LNCAP (cell line): ENCODE results near the gene TMEM107.

Experiments used
- CTCF ChIP-seq: fragments of 450-650 bp; IDR thresholded peaks from 2 replicates; pipeline ENCODE4 v1.5.1; 2017; ENCODE audit warnings: mild to moderate bottlenecking

The TMEM107 gene

GRCh38 chr17:8156246-8156992 is 19.8 kb downstream of the TMEM107 start:
- no peak for TF ChIP-seq CTCF

- TF ChIP-seq CTCF: no peak
These were observed 20.3 kb downstream of the TMEM107 start for GRCh38 chr17:8155996-8156245.

- no peak for TF ChIP-seq CTCF
These were observed 20.8 kb downstream of the TMEM107 start for GRCh38 chr17:8155231-8155995.

GRCh38 chr17:8154608-8155155 is 21.5 kb downstream of the TMEM107 start:
- TF ChIP-seq CTCF: no peak

- TF ChIP-seq CTCF: no peak
These were observed 22.1 kb downstream of the TMEM107 start for GRCh38 chr17:8153957-8154607.

GRCh38 chr17:8153525-8153956 is 22.6 kb downstream of the TMEM107 start:
- TF ChIP-seq CTCF: no peak

- TF ChIP-seq CTCF: no peak
These were observed 23.1 kb downstream of the TMEM107 start for GRCh38 chr17:8153031-8153451.
